Occipital lobe (tissue), 2 donors: ENCODE measurements around the gene SUPT6H. TPM values are rescaled to one million over a fixed set of nuclear protein-coding genes. Genes with fewer than 3 reads are reported as not detected.

Experiments used
- DNase-seq: peaks from one replicate; lab custom pipeline; 2025; lab: John Stamatoyannopoulos, UW
- total RNA-seq: library from RNA; depleted of rRNA; stranded (reverse); fragments of >200 nt; gene quantifications from one replicate; pipeline ENCODE4 v1.2.3, GENCODE V29; 2014

Gene SUPT6H
- 32.3 TPM for total RNA-seq

DNA sequence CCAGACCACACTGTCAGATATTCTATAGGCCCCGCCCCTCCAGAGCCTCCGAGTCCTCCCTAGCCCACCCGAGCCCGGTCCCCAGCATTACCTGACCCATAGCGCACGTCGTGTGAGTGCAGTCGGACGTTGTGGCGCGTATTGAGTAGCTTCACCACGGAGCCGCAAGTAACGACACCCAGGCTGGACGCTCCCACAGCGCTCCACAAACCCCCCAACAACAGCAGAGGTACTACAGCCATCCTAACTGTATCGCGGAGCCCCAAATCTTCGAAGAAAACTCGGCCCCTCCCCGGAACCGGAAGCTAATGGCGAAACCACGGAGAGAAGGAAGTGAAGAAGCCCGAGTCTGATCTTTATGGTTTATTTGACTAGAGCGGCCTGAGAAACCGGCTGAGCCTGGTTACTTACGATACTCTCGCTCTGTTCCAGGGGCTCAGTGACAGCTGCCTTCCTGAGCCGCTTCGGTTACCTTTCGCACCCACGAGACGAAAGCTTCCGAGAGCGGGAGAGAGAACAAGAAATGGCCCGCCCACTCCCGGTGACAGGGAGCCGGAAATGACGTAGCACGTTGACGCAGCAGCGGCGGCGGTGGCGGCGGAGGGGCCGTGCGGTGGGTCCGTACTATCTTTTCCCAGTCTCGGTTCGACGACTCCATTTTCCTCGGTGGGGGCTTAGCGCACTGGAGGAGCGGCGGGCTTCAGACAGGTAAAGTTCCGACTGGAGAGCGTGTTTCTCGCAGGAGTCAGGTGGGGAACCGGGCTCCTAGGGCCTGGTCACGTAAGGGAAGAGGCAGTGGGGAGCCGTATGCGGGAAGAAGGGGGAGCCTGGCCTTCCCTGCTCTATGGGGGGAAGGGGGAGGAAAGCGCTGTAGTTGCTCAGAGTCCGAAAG lies at the start of gene SUPT6H, which contains the start of gene SDF2:
Gene SUPT6H (plus strand): TSS at position 571 of the 892 bp plus-strand sequence. CDS start 11,197 bp downstream, outside the sequence.
Gene SDF2 (minus strand): TSS at position 272 of the 892 bp plus-strand sequence. CDS start 30 bp downstream, at position 242.
- peak; percentile 85 for DNase-seq

DNA sequence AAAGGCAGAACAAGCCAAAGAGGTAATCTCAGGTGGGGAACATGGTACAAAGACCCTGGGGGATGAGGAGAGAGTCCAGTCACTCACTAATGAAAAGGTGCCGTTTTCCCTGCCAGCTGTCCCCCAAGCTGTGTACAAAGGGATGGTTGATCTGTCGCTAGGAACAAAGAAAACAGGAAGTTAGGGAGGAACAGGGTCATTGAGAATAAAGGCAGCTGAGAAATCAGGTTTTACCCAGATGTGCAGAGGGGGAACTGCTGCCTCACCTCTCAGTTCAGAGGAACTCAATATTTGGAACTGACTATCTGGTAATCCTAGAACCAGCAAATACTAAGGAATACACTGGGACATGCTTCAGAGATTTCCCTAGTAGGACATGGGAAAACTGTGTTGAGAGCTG lies 49.5 kb upstream of the SUPT6H start:
- no peak for DNase-seq

DNA sequence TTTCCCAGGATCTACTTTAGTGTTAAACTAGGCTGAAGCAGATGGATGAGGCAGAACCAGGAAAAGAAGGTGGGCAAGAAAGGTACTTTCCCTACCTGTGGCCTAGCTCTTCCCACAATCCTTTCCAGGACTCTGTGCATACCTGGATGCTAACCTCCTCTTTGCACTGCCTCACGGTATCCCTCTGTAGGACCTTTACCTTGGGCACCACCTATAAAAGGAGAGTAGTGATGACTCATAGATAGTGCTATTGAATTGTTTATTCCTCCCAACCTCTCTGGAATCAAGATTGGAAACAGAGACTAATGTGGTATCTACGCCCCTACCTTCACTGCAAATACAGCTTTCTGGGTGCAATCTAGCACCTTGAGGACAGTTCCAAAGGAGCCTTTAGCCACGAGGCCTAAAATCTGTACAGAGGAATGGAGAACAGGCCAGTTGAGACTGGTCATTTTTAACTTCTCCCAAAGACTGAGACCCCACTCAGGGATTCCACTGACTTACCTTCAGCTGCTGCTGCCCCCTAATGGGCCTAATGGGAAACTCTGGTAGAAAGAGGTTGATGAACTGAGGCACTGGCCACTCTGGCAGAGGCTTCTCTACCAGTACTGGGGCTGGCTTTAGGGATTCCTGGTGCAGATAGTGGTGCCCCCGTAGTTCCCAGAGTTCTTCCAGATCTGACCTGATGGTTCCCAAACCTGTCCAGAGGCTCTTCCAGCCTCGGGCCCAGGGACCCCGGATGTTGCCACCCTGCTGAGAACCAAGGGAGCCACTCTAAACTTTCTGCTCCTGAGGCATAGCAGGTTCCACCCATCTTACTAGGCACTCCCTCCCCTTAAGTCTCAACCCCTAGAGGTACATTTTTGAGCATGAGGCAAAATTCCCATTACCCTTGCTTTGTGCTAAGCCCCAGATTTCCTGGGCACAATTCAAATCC lies 48.8 kb upstream of the SUPT6H start:
- DNase-seq: no peak

DNA sequence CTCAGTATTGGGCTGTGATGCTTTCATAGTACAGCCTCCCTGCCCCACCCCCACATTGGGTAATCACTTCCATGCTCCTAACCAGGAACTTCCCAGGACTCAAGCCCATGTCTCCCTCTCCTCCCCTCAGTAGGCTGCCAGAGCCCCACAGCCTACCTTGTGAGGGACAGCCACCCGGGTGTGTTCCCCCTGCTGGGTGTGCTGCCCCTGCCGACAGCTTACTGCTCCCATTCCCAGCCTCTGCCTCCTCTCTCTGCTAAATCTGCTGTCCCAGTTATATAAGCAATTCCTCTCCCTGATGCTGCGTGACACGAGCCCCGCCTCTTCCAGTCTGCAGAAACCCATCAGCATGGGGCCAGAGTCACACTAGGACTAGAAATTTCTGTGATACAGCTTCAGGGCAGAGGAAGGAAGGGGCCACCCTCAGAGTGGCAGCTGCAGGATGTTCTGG lies 48.0 kb upstream of the SUPT6H start, which contains the start of gene RSKR:
Gene RSKR (minus strand): TSS at position 255 of the 451 bp plus-strand sequence. CDS start 24 bp downstream, at position 231.
- DNase-seq: peak; percentile 70

DNA sequence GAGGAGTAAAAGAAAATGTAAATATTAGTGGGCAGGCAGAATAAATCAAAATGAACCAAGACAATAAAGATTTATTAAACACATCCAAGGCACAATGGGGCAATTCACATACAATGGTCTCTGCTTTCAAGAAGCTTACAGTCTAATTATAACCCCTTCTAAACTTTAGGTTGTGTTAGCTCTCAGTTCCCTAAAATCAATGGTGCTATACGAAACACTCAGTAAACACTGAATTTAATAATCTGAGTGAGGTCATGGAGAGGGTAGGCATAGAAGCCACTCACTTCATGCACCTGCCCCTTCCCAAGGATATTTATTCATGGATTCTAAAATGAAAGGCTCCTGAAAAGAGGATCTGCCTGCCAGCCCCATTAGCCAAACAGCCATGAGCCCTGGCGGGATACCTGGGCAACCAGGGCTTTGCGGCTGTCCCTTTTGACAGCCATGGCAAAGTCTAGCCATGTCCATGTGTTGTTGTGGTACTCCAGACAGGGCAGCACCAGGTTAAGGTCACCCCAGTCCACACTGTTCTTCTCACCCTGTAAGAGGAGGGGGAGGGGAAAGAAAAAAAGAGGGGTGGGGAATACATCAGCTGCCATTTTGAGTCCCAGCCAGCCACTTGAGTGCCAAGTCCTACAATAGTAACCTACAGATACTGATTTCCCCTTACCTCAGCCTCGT lies 46.6 kb upstream of the SUPT6H start:
- DNase-seq: no peak

DNA sequence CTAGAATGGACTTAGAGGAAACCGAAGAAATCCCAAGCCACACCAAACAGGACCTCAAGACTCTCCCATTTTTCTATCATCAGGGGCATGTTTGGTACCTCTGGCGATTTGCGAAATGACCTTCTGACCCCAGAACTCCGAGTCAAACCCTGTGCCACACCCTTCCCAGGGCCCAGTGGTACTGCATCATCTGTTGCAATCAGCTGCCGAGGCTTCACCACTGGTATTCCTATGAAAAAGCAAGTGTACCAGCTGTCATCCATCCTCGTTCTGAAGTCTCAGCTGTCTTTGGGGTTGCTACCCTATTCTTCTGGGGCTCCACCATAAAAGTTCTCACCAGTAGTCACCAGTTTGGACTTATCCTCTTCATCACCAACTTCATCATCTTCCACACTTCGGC lies 45.7 kb upstream of the SUPT6H start:
- no peak for DNase-seq

DNA sequence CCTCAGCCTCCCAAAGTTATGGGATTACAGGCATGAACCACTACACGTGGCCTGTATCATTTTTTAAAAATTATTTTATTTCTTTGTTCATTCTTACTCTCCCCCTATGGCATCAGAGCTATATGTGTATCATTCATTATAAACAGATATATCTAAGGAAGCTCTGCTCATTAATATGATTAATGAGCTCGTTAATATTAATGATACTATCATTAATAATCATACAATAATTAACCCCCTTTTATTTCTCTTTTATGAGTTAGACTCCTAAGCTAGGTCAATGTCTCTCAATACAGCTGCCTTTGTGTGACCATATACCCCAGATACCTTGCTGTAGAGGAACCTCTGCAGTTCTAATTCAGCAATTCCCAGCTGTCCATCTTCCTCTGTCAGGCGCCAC lies 43.5 kb upstream of the SUPT6H start:
- DNase-seq: no peak

DNA sequence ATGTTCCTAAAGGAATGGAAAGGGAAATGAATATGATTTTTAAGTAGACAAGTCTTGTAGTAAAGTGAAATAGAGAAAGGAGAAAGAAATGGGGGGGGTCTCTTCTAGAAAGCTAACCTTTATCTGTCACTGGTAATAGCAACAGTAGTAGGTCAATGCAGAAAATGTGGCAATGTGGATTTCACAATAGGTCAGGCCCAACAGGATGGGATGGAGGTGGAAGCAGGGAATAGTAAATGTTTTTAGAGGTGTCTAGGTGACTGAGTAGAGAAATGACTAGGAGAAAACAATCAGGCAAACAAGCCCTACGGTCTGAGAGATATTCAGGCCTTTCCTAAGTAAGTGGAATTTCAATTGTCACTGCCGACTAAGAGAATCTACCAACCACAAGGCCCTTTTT lies 42.0 kb upstream of the SUPT6H start:
- no peak for DNase-seq

DNA sequence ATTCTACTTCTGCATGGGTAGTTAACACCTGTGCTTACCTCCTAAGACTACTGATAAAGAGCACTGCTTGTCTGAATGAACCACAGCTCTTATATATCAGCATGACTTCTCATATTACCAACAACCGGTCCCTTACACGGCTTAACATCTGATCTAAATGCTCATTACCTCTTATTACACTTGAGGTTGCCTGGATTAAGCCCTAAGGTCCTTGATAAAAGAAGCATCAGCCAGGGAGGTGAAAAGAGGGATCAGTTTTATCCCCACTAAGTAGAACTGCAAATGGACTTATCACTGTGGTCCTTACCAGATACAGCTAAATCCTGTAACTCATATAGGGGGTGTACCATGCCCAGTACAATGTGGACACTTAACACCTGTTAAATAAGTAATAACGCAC lies 39.8 kb upstream of the SUPT6H start:
- no peak for DNase-seq

DNA sequence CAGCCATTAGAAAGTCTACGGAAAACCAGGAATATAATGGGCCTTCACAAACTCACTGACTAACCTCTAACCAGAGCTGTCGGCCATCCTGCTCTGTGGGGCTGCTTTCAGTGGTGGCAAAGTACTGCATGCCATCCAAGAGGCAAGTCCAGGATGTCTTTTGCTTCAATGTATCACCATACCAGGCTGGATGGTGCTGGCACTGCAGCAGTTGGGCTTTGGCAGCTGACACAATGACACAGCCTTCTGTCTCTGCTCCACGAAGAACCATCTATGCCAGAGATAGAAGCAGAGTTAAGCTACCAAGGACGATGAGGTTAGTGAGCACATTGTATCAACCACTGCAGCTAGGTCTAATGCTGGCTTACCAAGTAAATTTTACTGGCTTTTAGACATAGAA lies 38.3 kb upstream of the SUPT6H start:
- DNase-seq: no peak

DNA sequence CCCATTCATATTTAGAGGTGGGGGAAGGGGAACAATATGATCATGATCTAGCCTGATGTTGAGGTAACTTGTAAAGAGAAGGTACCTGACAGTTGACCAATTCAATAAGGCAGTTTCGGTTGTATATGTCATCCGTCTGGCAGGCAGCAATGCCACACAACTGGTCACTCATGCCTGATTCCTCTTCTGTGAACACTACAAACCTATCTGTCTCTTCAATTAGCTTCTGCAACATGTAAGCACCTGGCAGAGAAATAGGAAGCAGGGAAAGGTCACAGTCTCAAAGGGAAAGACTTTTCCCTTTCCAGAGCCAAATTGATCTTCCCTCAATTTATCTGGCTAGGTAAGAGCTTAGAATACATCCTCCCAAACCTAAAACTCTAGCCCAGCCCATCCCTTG lies 37.9 kb upstream of the SUPT6H start:
- no peak for DNase-seq

DNA sequence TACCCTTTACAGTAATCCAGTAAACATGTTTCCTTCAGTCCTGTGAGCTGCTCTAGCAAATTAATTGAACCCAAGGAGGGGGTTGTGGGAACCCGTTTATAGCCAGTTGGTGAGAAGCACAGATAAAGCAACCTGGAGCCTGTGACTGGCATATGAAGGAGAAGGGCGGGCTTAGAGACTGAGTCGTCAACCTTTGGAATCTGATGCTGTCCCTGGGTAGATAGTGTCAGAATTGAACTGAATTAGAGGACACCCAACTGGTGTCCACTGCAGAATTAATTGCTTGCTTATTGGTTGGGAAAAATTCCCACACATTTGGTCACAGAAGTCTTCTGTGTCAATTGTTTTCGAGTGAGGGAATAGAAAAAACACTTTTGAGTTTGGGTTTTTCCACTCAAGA lies 35.2 kb upstream of the SUPT6H start:
- DNase-seq: no peak

DNA sequence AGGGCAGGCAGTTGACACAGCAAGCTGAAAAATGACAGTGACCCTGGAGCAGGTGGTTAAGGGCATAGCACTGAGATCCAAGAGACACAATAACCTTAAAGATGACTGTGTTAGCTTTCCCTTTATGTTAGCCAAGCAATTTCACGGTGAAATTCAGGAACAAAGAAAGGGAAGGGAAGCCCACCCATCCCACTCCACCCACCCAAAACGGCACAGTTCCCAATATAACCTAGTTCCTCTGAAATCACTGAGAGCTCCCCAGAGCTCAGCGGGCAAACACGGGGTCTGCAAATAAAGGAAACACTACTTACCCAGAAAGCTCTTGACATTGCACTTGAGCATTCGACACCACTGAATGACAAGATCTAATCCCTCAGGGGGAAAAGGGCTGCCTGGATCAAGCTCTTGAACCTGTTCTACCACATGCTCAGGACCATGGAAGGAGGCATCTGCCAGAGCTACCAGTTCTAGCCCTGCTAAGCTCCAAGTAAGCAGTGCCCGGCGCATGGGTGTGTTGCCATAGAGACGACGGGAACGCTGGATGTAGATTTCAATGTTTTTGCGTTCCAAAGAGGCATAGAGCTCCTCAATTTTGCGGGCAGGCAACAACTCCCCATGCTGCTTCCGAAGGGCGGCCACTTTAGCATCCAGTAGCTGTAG lies 27.7 kb upstream of the SUPT6H start:
- DNase-seq: no peak

DNA sequence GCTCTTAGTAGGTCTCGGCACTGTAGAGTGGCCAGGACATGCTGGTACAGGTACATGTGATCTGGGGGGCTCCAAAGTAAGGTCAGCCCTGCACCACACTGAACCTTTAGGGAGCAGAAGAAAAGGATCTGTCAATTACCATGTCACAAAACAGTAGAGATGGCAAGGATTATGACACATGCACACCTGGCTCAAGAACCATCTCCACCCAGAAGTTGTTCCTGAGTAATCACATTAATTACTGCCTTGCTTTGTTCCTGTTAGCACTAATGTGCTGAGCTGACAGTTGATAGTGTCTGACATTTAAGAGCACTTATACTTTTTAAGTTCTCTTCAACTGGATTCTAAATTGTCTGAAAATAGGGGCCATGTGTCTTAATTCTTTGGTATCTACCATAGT lies 26.5 kb upstream of the SUPT6H start:
- no peak for DNase-seq

DNA sequence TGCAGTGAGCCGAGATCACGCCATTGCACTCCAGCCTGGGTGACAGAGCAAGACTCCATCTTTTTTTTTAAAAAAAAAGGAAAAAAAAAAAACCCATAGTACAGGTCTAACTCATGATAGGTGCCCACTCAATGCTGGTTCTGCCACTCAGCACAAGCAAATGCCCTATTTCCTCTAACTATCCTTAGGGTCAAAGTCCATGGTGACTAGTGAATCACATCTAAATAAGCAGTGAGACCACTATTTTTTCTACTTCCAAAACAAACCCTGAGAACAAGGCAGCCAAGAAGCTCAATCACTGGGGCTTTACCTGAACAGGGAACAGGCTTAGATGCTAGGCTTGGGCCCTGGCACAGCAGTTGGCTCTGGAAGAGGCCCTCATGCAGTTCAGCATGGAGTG lies 20.4 kb upstream of the SUPT6H start:
- no peak for DNase-seq

DNA sequence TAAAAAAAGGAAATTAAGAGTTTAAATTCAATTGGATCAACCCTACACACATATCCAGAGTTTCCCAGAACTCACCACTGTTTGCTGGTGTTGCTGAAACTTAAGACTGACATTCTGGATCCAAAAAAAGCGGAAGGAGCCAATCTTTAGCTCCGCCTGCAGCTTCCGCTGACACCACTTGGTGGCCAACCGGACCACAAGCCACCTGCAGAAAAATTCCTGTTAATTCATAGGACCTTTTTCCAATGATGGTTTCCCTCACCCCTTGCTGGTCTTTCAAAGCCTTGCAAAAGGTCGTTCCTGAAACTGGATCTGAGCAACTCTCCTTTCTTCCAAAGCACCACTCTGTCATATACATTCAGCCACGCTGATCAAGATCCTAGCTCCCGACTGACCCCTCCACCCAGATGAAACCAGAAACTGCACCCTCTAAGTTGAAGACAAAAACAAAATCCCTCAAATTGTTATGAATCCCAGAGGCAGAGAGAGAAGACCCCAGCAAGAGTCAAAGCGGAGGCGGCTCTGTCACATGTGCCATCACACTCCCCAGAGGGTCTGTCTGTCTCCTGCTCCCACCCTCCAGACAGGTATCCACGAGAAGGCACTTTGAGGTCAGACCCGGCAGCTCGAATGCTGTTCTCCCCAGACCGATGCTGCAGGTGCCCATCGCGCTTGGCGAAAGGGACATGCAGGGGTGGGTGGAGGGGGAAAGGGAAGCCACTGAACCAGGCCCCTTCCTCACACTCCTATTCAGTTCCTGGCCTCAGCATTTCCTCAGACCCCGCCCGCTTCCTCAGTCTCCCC lies 17.8 kb upstream of the SUPT6H start:
- no peak for DNase-seq

DNA sequence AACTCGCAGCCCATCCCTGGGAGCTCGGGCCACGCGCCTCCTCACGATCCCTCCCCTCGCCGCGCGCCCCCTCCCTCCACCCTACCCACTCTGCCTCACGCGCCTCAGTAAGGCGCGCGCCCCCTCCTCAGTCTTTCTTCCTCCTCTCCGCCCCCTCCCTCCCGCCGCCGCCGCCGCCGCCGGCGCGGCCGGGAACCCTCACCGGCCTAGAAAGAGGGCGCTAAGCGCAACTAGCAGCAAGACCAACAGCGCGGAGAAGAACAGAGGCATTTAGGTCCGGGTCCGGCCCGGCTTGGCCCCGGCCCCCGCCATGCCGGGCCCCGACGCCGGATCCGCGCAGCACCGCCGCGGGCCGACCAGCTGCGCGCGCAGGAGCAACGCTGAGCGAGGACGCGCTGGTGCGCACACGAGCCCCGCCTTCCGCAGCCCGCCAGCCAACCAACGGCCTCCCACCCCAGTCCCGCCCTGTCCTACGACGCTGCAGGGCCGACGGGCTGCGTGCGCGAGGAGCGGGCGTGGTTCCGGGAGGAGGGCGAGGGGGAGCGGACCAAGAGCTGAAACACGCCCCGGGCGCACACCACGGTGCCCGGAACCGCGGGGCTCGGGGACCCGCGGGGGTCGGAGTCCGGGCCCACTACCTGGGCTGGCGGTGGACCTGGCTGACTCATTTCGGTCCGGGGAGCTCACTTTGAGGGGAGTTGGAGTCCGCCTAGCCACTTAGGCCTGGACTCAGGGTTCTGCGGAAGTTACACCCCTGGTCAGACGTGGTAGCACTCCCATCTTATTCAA lies 17.0 kb upstream of the SUPT6H start, which contains the start of gene BLTP2:
Gene BLTP2 (minus strand): TSS at position 372 of the 789 bp plus-strand sequence. CDS start 102 bp downstream, at position 270.
- peak; percentile 93 for DNase-seq

DNA sequence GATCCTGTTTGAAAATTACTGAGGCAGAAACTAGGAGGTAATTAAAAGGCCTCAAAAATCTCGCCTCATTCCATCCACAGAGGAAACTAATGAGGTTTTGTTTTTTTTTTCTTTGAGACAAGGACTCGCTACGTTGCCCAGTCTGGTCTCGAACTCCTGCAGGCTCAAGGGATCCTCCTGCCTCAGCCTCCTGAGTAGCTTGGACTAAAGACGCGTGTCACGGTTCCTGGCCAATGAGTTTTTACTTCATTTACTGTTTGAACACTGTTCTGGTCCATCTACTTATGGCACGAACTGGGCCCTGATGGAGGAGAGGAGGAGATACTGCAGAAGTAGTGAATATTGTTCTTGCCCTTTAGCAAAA lies 16.4 kb upstream of the SUPT6H start:
- DNase-seq: no peak
